GM19193 (cell line): Measurements from ENCODE around the gene TMEM163.

Source experiments
- POLR2A ChIP-seq: IDR thresholded peaks from 4 replicates; pipeline ENCODE4 v1.6.1; 2011; ENCODE audit not compliant: insufficient read depth, insufficient read length; ENCODE audit errors: extremely low read depth

TMEM163 gene

GRCh38 chr2:134626781-134627180 lies 92.0 kb downstream of the TMEM163 start:
- no peak for TF ChIP-seq POLR2A

- no peak for TF ChIP-seq POLR2A
Measured at GRCh38 chr2:134625311-134625710, 93.5 kb downstream of the TMEM163 start.

GRCh38 chr2:134623796-134624195 lies 95.0 kb downstream of the TMEM163 start:
- no peak for TF ChIP-seq POLR2A

GRCh38 chr2:134623046-134623445 lies 95.8 kb downstream of the TMEM163 start:
- no peak for TF ChIP-seq POLR2A

- no peak for TF ChIP-seq POLR2A
Measured at GRCh38 chr2:134621939-134622705, 96.7 kb downstream of the TMEM163 start.

- no peak for TF ChIP-seq POLR2A
Measured at GRCh38 chr2:134619250-134619649, 99.5 kb downstream of the TMEM163 start.

- TF ChIP-seq POLR2A, result no peak
Measured at GRCh38 chr2:134611316-134611715, 107.5 kb downstream of the TMEM163 start.

- TF ChIP-seq POLR2A, result no peak
Measured at GRCh38 chr2:134610871-134611270, 107.9 kb downstream of the TMEM163 start.

- no peak for TF ChIP-seq POLR2A
Measured at GRCh38 chr2:134609924-134610513, 108.8 kb downstream of the TMEM163 start.

- TF ChIP-seq POLR2A, result no peak
Measured at GRCh38 chr2:134603966-134604365, 114.8 kb downstream of the TMEM163 start.

- no peak for TF ChIP-seq POLR2A
Measured at GRCh38 chr2:134602666-134603065, 116.1 kb downstream of the TMEM163 start.

- TF ChIP-seq POLR2A, result no peak
Measured at GRCh38 chr2:134601264-134601663, 117.5 kb downstream of the TMEM163 start.

- TF ChIP-seq POLR2A, result no peak
Measured at GRCh38 chr2:134600208-134600607, 118.6 kb downstream of the TMEM163 start.

GRCh38 chr2:134599236-134599635 lies 119.6 kb downstream of the TMEM163 start:
- no peak for TF ChIP-seq POLR2A

- TF ChIP-seq POLR2A, result no peak
Measured at GRCh38 chr2:134594399-134594798, 124.4 kb downstream of the TMEM163 start.

- TF ChIP-seq POLR2A, result no peak
Measured at GRCh38 chr2:134593519-134593918, 125.3 kb downstream of the TMEM163 start.
